ENCODE results near the gene KIF15.

DNA sequence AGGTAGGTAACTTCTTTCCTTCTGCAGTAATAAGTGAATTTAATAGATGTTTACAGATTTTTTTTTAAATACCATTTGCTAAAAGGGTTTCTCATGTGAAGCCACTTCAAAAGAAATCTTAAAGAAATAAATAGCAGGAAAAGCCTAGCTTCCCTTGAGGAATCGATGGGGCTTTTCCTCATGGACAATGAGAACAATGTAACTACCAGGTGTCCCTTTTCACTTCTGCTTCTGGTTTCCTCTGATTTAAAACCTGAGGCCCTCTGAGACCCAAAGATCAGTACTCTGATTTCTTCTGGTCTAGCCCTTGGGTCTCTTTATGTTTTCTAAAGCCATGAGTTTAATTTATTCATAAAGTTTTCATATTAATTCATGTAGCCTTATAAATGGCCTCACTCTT, 87.0 kb downstream of the KIF15 start:
- TF ChIP-seq BHLHE40 (IDR thresholded peaks at IDR 0.05; ENCODE audit: borderline replicate concordance) (no peak), FOXM1 (IDR thresholded peaks at IDR 0.05; ENCODE audit: borderline replicate concordance) (no peak), SP1 (IDR thresholded peaks at IDR 0.05) (no peak), FOXA1 (IDR thresholded peaks at IDR 0.05) (no peak), ELF4 (IDR thresholded peaks at IDR 0.05) (no peak), FOXK2 (IDR thresholded peaks at IDR 0.05) (no peak), ZNF384 (IDR thresholded peaks at IDR 0.05) (no peak), SUZ12 (IDR thresholded peaks at IDR 0.05) (no peak)
- TF ChIP-seq, protein P1, sequence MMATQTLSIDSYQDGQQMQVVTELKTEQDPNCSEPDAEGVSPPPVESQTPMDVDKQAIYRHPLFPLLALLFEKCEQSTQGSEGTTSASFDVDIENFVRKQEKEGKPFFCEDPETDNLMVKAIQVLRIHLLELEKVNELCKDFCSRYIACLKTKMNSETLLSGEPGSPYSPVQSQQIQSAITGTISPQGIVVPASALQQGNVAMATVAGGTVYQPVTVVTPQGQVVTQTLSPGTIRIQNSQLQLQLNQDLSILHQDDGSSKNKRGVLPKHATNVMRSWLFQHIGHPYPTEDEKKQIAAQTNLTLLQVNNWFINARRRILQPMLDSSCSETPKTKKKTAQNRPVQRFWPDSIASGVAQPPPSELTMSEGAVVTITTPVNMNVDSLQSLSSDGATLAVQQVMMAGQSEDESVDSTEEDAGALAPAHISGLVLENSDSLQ (IDR thresholded peaks at IDR 0.05) = no peak
